ENCODE results near the gene CEP44. TPM values are rescaled to one million over a fixed set of nuclear protein-coding genes. Genes with fewer than 3 reads are reported as not detected.
"Not testable (repeated sequence)": the region's sequence is repeated elsewhere in the genome, so short reads cannot be mapped to it uniquely, and the experiment has no call there.

Gene CEP44
- polyA plus RNA-seq, 1 donor from 2014 or later: 19.3 TPM

DNA sequence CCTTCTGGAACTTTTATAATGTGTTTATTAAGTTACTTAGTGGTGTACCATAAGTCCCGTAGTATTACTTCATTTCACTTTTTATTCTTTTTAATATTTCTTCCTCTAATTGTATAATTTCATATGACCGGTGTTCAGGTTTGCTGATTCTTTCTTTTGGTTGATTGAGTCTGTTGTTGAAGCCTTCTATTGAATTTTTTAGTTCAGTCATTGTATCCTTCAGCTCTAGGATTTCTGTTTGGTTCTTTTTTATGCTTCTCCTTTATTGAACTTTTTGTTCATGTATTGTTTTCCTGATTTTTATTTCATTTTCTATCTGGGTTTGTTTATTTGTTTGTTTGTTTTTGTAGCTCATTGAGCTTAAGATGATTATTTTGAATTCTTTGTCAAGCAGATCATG lies 8.8 kb downstream of the CEP44 start:
- Histone ChIP-seq H4K20me1 (ENCODE audit: insufficient read depth) (no peaks in the 10 kb centered on the region), H3K36me3 (ENCODE audit: insufficient read depth, low read length) (no peaks in the 10 kb centered on the region), H3K79me2 (replicated peaks; ENCODE audit: insufficient read depth, low read length) (peaks cover 12% of the 10 kb centered on the region), H3F3A (ENCODE audit: insufficient read depth, low read length, poor library complexity, severe bottlenecking) (no peaks in the 10 kb centered on the region), H3K9ac (ENCODE audit: low read length) (no peak overlapping the region), H3K27ac (ENCODE audit: low read length) (no peak overlapping the region), H3K4me2 (ENCODE audit: low read length) (no peak overlapping the region), H3K4me3 (ENCODE audit: low read length) (no peak overlapping the region), H3K9me3 (ENCODE audit: low read length) (peaks cover 8% of the 10 kb centered on the region), H2AFZ (ENCODE audit: low read depth, low read length) (no peak overlapping the region), H3K9me2 (ENCODE audit: insufficient read depth, low read length) (no peaks in the 10 kb centered on the region), H3K27me3 (ENCODE audit: insufficient read depth, low read depth, low read length) (no peaks in the 10 kb centered on the region)
- no peak for TF ChIP-seq EZH2 (IDR thresholded peaks at IDR 0.05; ENCODE audit: borderline replicate concordance, insufficient read depth, low read length, poor library complexity, severe bottlenecking)
- TF ChIP-seq, protein P1, sequence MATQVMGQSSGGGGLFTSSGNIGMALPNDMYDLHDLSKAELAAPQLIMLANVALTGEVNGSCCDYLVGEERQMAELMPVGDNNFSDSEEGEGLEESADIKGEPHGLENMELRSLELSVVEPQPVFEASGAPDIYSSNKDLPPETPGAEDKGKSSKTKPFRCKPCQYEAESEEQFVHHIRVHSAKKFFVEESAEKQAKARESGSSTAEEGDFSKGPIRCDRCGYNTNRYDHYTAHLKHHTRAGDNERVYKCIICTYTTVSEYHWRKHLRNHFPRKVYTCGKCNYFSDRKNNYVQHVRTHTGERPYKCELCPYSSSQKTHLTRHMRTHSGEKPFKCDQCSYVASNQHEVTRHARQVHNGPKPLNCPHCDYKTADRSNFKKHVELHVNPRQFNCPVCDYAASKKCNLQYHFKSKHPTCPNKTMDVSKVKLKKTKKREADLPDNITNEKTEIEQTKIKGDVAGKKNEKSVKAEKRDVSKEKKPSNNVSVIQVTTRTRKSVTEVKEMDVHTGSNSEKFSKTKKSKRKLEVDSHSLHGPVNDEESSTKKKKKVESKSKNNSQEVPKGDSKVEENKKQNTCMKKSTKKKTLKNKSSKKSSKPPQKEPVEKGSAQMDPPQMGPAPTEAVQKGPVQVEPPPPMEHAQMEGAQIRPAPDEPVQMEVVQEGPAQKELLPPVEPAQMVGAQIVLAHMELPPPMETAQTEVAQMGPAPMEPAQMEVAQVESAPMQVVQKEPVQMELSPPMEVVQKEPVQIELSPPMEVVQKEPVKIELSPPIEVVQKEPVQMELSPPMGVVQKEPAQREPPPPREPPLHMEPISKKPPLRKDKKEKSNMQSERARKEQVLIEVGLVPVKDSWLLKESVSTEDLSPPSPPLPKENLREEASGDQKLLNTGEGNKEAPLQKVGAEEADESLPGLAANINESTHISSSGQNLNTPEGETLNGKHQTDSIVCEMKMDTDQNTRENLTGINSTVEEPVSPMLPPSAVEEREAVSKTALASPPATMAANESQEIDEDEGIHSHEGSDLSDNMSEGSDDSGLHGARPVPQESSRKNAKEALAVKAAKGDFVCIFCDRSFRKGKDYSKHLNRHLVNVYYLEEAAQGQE (IDR thresholded peaks at IDR 0.05; ENCODE audit: borderline replicate concordance): no peak

DNA sequence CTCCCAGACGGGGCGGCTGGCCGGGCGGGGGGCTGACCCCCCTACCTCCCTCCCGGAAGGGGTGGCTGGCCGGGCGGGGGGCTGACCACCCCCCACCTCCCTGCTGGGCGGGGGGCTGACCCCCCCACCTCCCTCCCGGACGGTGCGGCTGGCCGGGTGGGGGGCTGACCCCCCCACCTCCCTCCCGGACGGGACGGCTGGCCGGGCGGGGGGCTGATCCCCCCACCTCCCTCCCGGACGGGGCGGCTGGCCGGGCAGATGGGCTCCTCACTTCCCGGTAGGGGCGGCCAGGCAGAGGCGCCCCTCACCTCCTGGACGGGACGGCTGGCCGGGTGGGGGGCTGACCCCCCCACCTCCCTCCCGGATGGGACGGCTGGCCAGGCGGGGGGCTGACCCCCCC lies 10.9 kb downstream of the CEP44 start:
- H3K4me3 ChIP-seq (ENCODE audit: low read length); H3K9ac ChIP-seq (ENCODE audit: low read length); H3K27me3 ChIP-seq (ENCODE audit: insufficient read depth, low read depth, low read length); H3K9me3 ChIP-seq (ENCODE audit: low read length); H3K4me2 ChIP-seq (ENCODE audit: low read length); H4K20me1 ChIP-seq (ENCODE audit: insufficient read depth); H3K36me3 ChIP-seq (ENCODE audit: insufficient read depth, low read length); H3K9me2 ChIP-seq (ENCODE audit: insufficient read depth, low read length); H3F3A ChIP-seq (ENCODE audit: insufficient read depth, low read length, poor library complexity, severe bottlenecking); H3K79me2 ChIP-seq (replicated peaks; ENCODE audit: insufficient read depth, low read length); H2AFZ ChIP-seq (ENCODE audit: low read depth, low read length); H3K27ac ChIP-seq (ENCODE audit: low read length): not testable (repeated sequence)

DNA sequence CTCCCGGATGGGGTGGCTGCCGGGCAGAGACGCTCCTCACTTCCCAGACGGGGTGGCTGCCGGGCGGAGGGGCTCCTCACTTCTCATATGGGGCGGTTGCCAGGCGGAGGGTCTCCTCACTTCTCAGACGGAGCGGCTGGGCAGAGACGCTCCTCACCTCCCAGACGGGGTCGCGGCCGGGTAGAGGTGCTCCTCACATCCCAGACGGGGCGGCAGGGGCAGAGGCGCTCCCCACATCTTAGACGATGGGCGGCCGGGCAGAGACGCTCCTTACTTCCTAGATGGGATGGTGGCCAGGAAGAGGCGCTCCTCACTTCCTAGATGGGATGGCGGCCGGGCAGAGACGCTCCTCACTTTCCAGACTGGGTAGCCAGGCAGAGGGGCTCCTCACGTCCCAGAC lies 11.4 kb downstream of the CEP44 start:
- H3K9me3 ChIP-seq (ENCODE audit: low read length); H2AFZ ChIP-seq (ENCODE audit: low read depth, low read length); H3K9me2 ChIP-seq (ENCODE audit: insufficient read depth, low read length): not testable (repeated sequence)

DNA sequence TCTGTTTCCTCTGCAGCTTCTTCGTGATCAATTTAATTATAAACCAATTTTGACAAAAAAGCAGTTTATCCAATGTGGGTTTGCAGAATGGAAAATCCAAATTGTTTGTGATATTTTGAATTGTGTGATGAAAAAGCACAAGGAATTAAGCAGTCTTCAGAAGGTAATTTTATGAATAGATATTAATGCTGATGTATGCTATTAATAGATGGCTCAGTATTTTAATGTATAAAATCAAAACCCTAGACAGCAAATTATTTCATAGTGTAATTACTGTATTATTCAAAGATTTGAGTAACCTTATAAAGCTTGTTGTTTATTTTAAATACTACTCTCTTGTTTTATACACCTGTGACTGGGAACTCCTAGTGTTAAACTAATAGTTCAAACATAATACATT lies 20.0 kb downstream of the CEP44 start:
- Histone ChIP-seq H2AFZ (ENCODE audit: low read depth, low read length) (no peak overlapping the region), H3K4me3 (ENCODE audit: low read length) (no peak overlapping the region), H3K4me2 (ENCODE audit: low read length) (no peak overlapping the region), H3K9me2 (ENCODE audit: insufficient read depth, low read length) (no peaks in the 10 kb centered on the region), H4K20me1 (ENCODE audit: insufficient read depth) (no peaks in the 10 kb centered on the region), H3F3A (ENCODE audit: insufficient read depth, low read length, poor library complexity, severe bottlenecking) (no peaks in the 10 kb centered on the region), H3K9me3 (ENCODE audit: low read length) (no peaks in the 10 kb centered on the region), H3K79me2 (replicated peaks; ENCODE audit: insufficient read depth, low read length) (no peaks in the 10 kb centered on the region), H3K27ac (ENCODE audit: low read length) (no peak overlapping the region), H3K36me3 (ENCODE audit: insufficient read depth, low read length) (no peaks in the 10 kb centered on the region), H3K27me3 (ENCODE audit: insufficient read depth, low read depth, low read length) (no peaks in the 10 kb centered on the region), H3K9ac (ENCODE audit: low read length) (no peak overlapping the region)
- TF ChIP-seq MXI1 (conservative IDR thresholded peaks at IDR 0.05; ENCODE audit: poor library complexity, severe bottlenecking) (no peak), EZH2 (IDR thresholded peaks at IDR 0.05; ENCODE audit: borderline replicate concordance, insufficient read depth, low read length, poor library complexity, severe bottlenecking) (no peak), EP300 (conservative IDR thresholded peaks at IDR 0.05; ENCODE audit: poor library complexity, severe bottlenecking) (no peak), POLR2AphosphoS5 (IDR thresholded peaks at IDR 0.05) (no peak), SMC3 (conservative IDR thresholded peaks at IDR 0.05; ENCODE audit: poor library complexity) (no peak), RAD21 (conservative IDR thresholded peaks at IDR 0.05) (no peak), TAF1 (IDR thresholded peaks at IDR 0.05; ENCODE audit: low read depth) (no peak)
- TF ChIP-seq, protein P1 (IDR thresholded peaks at IDR 0.05; ENCODE audit: borderline replicate concordance): no peak
- TF ChIP-seq, protein P2, sequence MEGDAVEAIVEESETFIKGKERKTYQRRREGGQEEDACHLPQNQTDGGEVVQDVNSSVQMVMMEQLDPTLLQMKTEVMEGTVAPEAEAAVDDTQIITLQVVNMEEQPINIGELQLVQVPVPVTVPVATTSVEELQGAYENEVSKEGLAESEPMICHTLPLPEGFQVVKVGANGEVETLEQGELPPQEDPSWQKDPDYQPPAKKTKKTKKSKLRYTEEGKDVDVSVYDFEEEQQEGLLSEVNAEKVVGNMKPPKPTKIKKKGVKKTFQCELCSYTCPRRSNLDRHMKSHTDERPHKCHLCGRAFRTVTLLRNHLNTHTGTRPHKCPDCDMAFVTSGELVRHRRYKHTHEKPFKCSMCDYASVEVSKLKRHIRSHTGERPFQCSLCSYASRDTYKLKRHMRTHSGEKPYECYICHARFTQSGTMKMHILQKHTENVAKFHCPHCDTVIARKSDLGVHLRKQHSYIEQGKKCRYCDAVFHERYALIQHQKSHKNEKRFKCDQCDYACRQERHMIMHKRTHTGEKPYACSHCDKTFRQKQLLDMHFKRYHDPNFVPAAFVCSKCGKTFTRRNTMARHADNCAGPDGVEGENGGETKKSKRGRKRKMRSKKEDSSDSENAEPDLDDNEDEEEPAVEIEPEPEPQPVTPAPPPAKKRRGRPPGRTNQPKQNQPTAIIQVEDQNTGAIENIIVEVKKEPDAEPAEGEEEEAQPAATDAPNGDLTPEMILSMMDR (IDR thresholded peaks at IDR 0.05; ENCODE audit: poor library complexity, severe bottlenecking): no peak

More for the DNA sequence above, 11.4 kb downstream of the CEP44 start:
- H3K27me3 ChIP-seq (ENCODE audit: insufficient read depth, low read depth, low read length); H3F3A ChIP-seq (ENCODE audit: insufficient read depth, low read length, poor library complexity, severe bottlenecking); H3K4me3 ChIP-seq (ENCODE audit: low read length); H3K9ac ChIP-seq (ENCODE audit: low read length); H3K36me3 ChIP-seq (ENCODE audit: insufficient read depth, low read length); H3K79me2 ChIP-seq (replicated peaks; ENCODE audit: insufficient read depth, low read length); H3K27ac ChIP-seq (ENCODE audit: low read length); H4K20me1 ChIP-seq (ENCODE audit: insufficient read depth); H3K4me2 ChIP-seq (ENCODE audit: low read length): not testable (repeated sequence)

Measured in neural cell (in vitro differentiated cells).